Lung (tissue), 12 donors: ENCODE data around the gene DYNC2LI1. TPM values are rescaled to one million over a fixed set of nuclear protein-coding genes. Genes with fewer than 3 reads are reported as not detected.
A peak's percentile ranks its signal among the peaks of the same experiment; 100 is the strongest.

Experiments used
- ATAC-seq: fragments of 200-7000 bp; cut with Tn5 transposase; one replicate; pipeline ENCODE4 v1.9.1; 2020; ENCODE audit warnings: moderate number of reproducible peaks; ENCODE audit not compliant: insufficient read depth, low FRiP score
- DNase-seq, 3 donors: peaks; one replicate each; pipeline ENCODE4 v3.0.0-alpha.2; 2013 to 2017
- H3K27ac ChIP-seq, 2 donors: one replicate each; pipeline ENCODE4 v1.5.1; 2013; ENCODE audit warnings: mild to moderate bottlenecking in 2 of 2, moderate library complexity in 2 of 2, control low read depth in 1 of 2, inconsistent platforms in 1 of 2, low read depth in 1 of 2, low read length in 1 of 2
- H3K27me3 ChIP-seq, 3 donors: one replicate each; pipeline ENCODE4 v1.5.1; 2013; ENCODE audit warnings: low read length in 2 of 3; ENCODE audit not compliant: control insufficient read depth in 3 of 3, insufficient read depth in 3 of 3
- H3K36me3 ChIP-seq, 4 donors: one replicate each; pipeline ENCODE4 v1.5.1; 2013; ENCODE audit warnings: low read length in 4 of 4, mild to moderate bottlenecking in 1 of 4, moderate library complexity in 1 of 4; ENCODE audit not compliant: control insufficient read depth in 4 of 4, insufficient read depth in 4 of 4
- H3K4me1 ChIP-seq, 5 donors: one replicate each; pipeline ENCODE4 v1.5.1; 2013; ENCODE audit warnings: low read length in 5 of 5, mild to moderate bottlenecking in 2 of 5, moderate library complexity in 1 of 5; ENCODE audit not compliant: control insufficient read depth in 5 of 5, insufficient read depth in 5 of 5
- H3K4me3 ChIP-seq: one replicate; pipeline ENCODE4 v1.5.1; 2013; ENCODE audit warnings: mild to moderate bottlenecking, control low read depth, moderate library complexity
- H3K9ac ChIP-seq, 2 donors: one replicate each; pipeline ENCODE4 v1.5.1; 2013; ENCODE audit warnings: low read length in 2 of 2, control low read depth in 1 of 2; ENCODE audit not compliant: insufficient read depth in 1 of 2
- H3K9me3 ChIP-seq, 4 donors: one replicate each; pipeline ENCODE4 v1.5.1; 2013; ENCODE audit warnings: low read length in 3 of 4, mild to moderate bottlenecking in 1 of 4, moderate library complexity in 1 of 4; ENCODE audit not compliant: control insufficient read depth in 4 of 4, insufficient read depth in 3 of 4
- CTCF ChIP-seq: IDR thresholded peaks from 2 replicates; pipeline ENCODE4 v1.5.1; 2012; ENCODE audit warnings: mild to moderate bottlenecking; ENCODE audit errors: control extremely low read depth, extremely low read depth
- WGBS, 2 donors: extraction: QIAGEN DNeasy Blood & Tissue Kit; methylation state at CpG; one replicate each; pipeline ENCODE4 v1.1.7; 2013; 5-methylcytosine and 5-hydroxymethylcytosine counted together
- polyA plus RNA-seq, 2 donors: library from polyadenylated mRNA; stranded (reverse); fragments of 200-250 nt; gene quantifications; one replicate each; pipeline ENCODE4 v1.2.1, GENCODE V29; 2013
- total RNA-seq, 2 donors: library from RNA; depleted of rRNA in 1 of 2; stranded (reverse); fragments of >200 nt in 1 of 2; gene quantifications; one replicate each; pipeline ENCODE4 v1.2.1, GENCODE V29; 2014 to 2021
- donor health status: control.
- donor health status: control.
- donor health status: Bipolar disorder and iron deficiency.
- donor health status: healthy.
- donor health status: DM: yes; HTN: yes; CAD: no.

The DYNC2LI1 gene
- total and polyA plus RNA-seq, 4 donors = 15.4 to 99.7 (median 24.9) TPM

GRCh38 chr2:43788646-43789045, 14.8 kb downstream of the DYNC2LI1 start:
- H3K9me3 ChIP-seq = no peaks in the 10 kb centered on the region
- H3K27ac ChIP-seq = no peak overlapping the region
- H3K27me3 ChIP-seq = no peaks in the 10 kb centered on the region
- TF ChIP-seq CTCF = no peak
- peaks cover under 1 to 33% (median 10%) of the 10 kb centered on the region in 4 donors for H3K36me3 ChIP-seq
- peaks cover 0 to 57% (median 0%) of the 10 kb centered on the region in 5 donors for H3K4me1 ChIP-seq
- DNase-seq (no peak), ATAC-seq (no peak)
- 96 to 97% methylated on average over 1 of the region's 1 CpG for WGBS, 2 donors
- peak overlapping the region in 1 of 2 donors; percentile 60 for H3K9ac ChIP-seq
- no peak overlapping the region for H3K4me3 ChIP-seq

DNA sequence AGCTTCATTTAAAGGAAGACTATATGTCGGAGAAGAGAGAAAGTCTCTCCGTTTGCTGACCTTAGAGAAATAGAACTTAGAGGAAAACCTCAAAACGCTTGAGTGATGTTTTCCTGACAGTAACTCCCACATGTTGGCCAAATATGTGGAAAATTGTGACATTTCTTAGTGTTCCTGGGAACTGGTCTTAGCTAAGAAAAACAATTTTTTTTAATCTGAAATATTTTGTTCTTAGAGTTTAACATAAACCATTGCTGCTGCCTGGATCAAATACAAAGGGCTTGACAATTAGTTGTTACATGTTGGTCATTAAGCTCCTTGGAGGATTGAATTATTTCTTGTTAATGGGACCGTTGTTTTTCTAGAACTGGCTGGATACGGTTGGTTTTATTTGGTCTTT, 16.3 kb downstream of the DYNC2LI1 start:
- no peak overlapping the region for H3K27ac ChIP-seq
- 73 to 83% methylated on average over 5 of the region's 5 CpGs for WGBS, 2 donors
- DNase-seq = peak in 2 of 3 donors; percentile 95 to 98

DNA sequence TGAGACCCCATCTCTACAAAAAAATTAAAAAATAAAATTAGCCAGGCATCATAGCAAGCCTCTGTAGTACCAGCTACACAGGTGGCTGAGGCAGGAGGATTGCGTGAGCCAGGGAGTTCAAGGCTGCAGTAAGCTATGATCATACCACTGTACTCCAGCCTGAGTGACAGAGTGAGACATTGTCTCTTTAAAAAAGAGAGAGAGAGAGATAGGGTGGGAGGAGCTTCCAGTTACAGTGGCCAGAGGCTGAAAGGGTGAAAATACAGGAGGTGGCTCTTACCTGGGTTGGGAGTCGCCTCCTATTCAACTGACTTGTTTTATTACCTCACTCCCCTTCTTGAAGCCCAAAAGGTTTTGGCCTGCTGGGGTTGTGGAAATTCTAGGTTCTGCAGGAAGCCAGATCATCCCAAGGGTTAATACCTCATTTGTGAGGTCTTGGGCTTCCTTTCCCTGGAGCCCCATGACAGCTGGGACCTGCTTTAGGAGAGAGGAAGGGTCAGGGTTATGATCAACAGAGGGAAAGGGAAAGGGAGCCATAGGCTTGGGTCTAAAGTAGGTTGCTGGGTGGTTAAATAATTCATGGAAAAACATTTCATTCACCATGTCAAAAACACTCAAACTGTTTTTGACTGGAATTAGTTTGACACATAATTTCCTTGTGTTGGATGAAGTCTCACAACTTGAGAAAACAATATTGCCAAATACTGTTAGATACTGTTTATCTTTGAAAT, 17.4 kb downstream of the DYNC2LI1 start:
- H3K27me3 ChIP-seq = no peaks in the 10 kb centered on the region
- H3K4me1 ChIP-seq = peaks cover 0 to 69% (median 0%) of the 10 kb centered on the region in 5 donors
- H3K9me3 ChIP-seq = no peaks in the 10 kb centered on the region
- ATAC-seq (no peak), DNase-seq (peak; percentile 50 to 96 (median 94))
- peak overlapping the region in 1 of 2 donors; percentile 52 for H3K27ac ChIP-seq
- H3K4me3 ChIP-seq = no peak overlapping the region
- WGBS, 2 donors = 91 to 92% methylated on average over 2 of the region's 2 CpGs
- H3K36me3 ChIP-seq = peaks cover 1 to 36% (median 12%) of the 10 kb centered on the region in 4 donors
- TF ChIP-seq CTCF = no peak
- no peak overlapping the region for H3K9ac ChIP-seq

More for the DNA sequence above, 16.3 kb downstream of the DYNC2LI1 start:
- TF ChIP-seq CTCF = no peak
- no peak overlapping the region for H3K4me3 ChIP-seq
- no peaks in the 10 kb centered on the region for H3K27me3 ChIP-seq
- no peak for ATAC-seq
- H3K9me3 ChIP-seq = no peaks in the 10 kb centered on the region
- peaks cover 1 to 31% (median 9%) of the 10 kb centered on the region in 4 donors for H3K36me3 ChIP-seq
- H3K9ac ChIP-seq = no peak overlapping the region
- peaks cover 0 to 67% (median 0%) of the 10 kb centered on the region in 5 donors for H3K4me1 ChIP-seq
